Heart right ventricle (tissue), 16 donors: Measurements from ENCODE around the gene TMEM200B. TPM values are rescaled to one million over a fixed set of nuclear protein-coding genes. Genes with fewer than 3 reads are reported as not detected.

Source experiments
- ATAC-seq, 8 donors: fragments of 200-7000 bp; cut with Tn5 transposase; one replicate each; pipeline ENCODE4 v1.9.1; 2020; ENCODE audit warnings: mild to moderate bottlenecking in 8 of 8, moderate library complexity in 8 of 8, moderate number of reproducible peaks in 1 of 8
- DNase-seq, 2 donors: peaks; one replicate each; pipeline ENCODE4 v3.0.0-alpha.2; 2020
- H3K27ac ChIP-seq, 10 donors: fragments of 200-600 bp; sonication (generic) in 2 of 10; one replicate each; pipeline versions ENCODE4 v1.5.0 to v1.8.0; 2020 to 2022; ENCODE audit warnings: mild to moderate bottlenecking in 3 of 10
- H3K27me3 ChIP-seq, 7 donors: fragments of 200-600 bp; one replicate each; pipeline ENCODE4 v1.8.0; 2021 to 2022; ENCODE audit warnings: mild to moderate bottlenecking in 2 of 7
- H3K36me3 ChIP-seq, 9 donors: fragments of 200-600 bp; sonication (generic) in 1 of 9; one replicate each; pipeline versions ENCODE4 v1.5.0 to v1.8.0; 2020 to 2022; ENCODE audit warnings: mild to moderate bottlenecking in 2 of 9
- H3K4me1 ChIP-seq, 9 donors: fragments of 200-600 bp; sonication (generic) in 1 of 9; one replicate each; pipeline versions ENCODE4 v1.5.0 to v1.8.0; 2020 to 2022; ENCODE audit warnings: mild to moderate bottlenecking in 4 of 9
- H3K4me3 ChIP-seq, 10 donors: fragments of 200-600 bp; sonication (generic) in 2 of 10; one replicate each; pipeline versions ENCODE4 v1.5.0 to v1.8.0; 2020 to 2022; ENCODE audit warnings: mild to moderate bottlenecking in 7 of 10, moderate library complexity in 2 of 10
- H3K9me3 ChIP-seq, 11 donors: fragments of 200-600 bp in 10 of 11; sonication (generic) in 2 of 11; one replicate each; pipeline versions ENCODE4 v1.5.0 to v1.8.0; 2013 to 2022; ENCODE audit warnings: mild to moderate bottlenecking in 2 of 11, control low read depth in 1 of 11, moderate library complexity in 1 of 11
- WGBS, 2 donors: extraction: QIAGEN DNeasy Blood & Tissue Kit; methylation state at CpG; one replicate each; pipeline ENCODE4 v1.1.7; 2013; ENCODE audit warnings: inconsistent platforms in 1 of 2; 5-methylcytosine and 5-hydroxymethylcytosine counted together
- intact Hi-C, 10 donors: fragments of 100-400 bp; cut with DNase I; formaldehyde crosslinking; loops; one replicate each; pipeline versions ENCODE4 v1.11.1 to v1.14.2; 2022
- long read RNA-seq, 3 donors: library from polyadenylated mRNA; unstranded; transcript quantifications; one replicate each; pipeline ENCODE4 v2.0.0, GENCODE V29; 2020 to 2021
- polyA plus RNA-seq, 2 donors: library from polyadenylated mRNA; stranded (reverse); fragments of 200-250 nt; gene quantifications; one replicate each; pipeline ENCODE4 v1.2.3, GENCODE V29; 2013
- total RNA-seq, 10 donors: library from RNA; stranded (reverse); fragmentation: NEBNext Ultra II Directional in 3 of 10; extraction: Animal tissue kit (Norgen Biotek cat#: 25700) in 3 of 10; gene quantifications; one replicate each; pipeline versions ENCODE4 v1.2.1 to v1.2.4, GENCODE V29; 2021 to 2023
- TF ChIP-seq, protein P1 (sequence below), 9 donors: fragments of 200-600 bp; sonication (generic) in 2 of 9; IDR thresholded peaks; one replicate each; pipeline versions ENCODE4 v1.5.0 to v1.8.0; 2021 to 2022; ENCODE audit warnings: antibody characterized with exemption in 9 of 9, mild to moderate bottlenecking in 5 of 9, moderate library complexity in 1 of 9
- donor health status: Arrhythmogenic right ventricular cardiomyopathy.
- donor health status: ischemic (EF 13 %, LVEDD 7.1; RV severe dilation, severe dysfunction).
- donor health status: healthy with polysubstance abuse.
- donor health status: DM: no; HTN: yes; CAD: no.
- donor health status: DM: no; HTN: no; CAD: no.
- donor health status: ischemic (EF 25% LVEDD 6.9; RV normal size, moderate dysfunction).
- donor health status: ischemic (EF 25% LVEDD 5.7; RV mildly dilated, moderate dysfunction).
- donor health status: healthy.
- donor health status: DM: yes; HTN: yes; CAD: no.
- donor health status: Ischemic cardiomyopathy.
- donor health status: ischemic (EF 35%, LVEDD 5.7; RV mildly dilated, moderate dysfunction).
- donor health status: nonischemic (EF 11% LVEDD 7.7; RV severe dilation, severe dysfunction).
- donor health status: DM: yes; HTN: yes; CAD: no.
- donor health status: PGD.
- donor health status: ischemic (EF 29% LVEDD 5.4; RV normal size, mild dysfunction).
- donor health status: nonischemic (EF 23%, LVEDD 6.1; RV moderate dilation, normal function).

TMEM200B gene
- 1 to 10 TPM in 8 of 10 donors, under 1 TPM in 2; 0.79 to 2.2 (median 1.5) TPM for total RNA-seq
- 1 to 10 TPM; 1.8 to 3.3 TPM for polyA plus RNA-seq
- long read RNA-seq, donor 1, transcript TMEM200B-202 (2 exons, 2,501 nt): major isoform, 6 of 7 reads
- long read RNA-seq, donor 1, partial matches to known transcripts: 0 of 7 reads
- long read RNA-seq, donor 1, other reads (novel, unspliced or antisense): 1 of 7 reads
- long read RNA-seq, donor 2, partial matches to known transcripts: 0 of 5 reads
- long read RNA-seq, donor 2, other reads (novel, unspliced or antisense): 2 of 5 reads
- long read RNA-seq, donor 3: 0 reads

DNA sequence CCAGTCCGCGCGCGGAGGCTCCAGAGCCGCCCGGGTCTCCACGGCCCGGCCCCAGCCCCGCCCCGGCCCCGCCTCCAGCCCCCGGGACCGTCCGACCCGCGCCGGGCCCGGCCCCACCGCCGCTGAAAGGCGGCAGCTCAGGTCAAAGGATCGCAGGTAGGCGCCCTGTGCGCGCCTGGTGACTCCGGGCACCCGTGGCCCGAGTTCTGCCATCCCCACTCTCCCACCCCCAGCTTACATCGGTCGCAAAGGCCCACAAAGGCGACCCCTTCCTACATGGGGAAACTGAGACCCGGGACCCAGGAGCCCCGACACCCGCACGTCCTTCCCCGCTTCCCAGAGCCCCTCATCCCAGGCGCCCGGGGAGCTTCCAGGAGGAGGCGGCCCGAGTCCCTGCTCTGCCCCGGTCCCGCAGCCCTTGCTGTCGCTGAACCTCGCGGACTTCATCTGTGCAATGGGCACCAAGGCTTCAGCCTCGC, at the start of gene TMEM200B:
TSS of gene TMEM200B (minus strand) at position 17 of the 479 bp plus-strand sequence. CDS start 2,075 bp downstream, outside the sequence.
- WGBS, 2 donors: 0 to 1% methylated on average over 33 to 43 of the region's 46 CpGs
- peak; percentile 8 to 45 (median 32) for ATAC-seq
- peaks cover 8 to 36% (median 28%) of the 10 kb centered on the region in 9 donors for H3K4me1 ChIP-seq

DNA sequence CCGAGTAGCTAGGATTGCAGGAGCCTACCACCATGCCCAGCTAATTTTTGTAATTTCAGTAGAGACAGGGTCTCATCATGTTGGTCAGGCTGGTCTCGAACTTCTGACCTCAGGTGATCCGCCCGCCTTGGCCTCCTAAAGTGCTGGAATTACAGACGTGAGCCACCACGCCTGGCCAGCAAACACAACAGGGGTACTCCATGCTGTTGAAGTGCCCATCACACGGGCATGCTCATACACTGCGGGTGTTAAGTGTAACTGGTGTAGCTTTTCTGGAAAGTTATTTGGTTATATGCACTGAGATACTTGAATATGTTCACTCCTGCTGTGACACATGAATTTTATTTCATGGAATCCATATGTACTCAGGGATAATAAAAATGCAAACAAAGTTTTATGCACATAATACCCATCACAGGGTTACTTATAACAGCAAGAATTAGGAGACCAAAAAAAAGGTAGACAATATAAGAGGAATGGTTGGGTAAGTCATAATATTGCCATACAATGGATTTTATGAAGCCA, 48.8 kb upstream of the TMEM200B start:
- intact Hi-C loops: loop anchor here in 1 of 10 donors (10.0 kb wide), 1 partner anchor 48 kb away; the partner anchor contains the start of gene TMEM200B
- peaks cover 8 to 78% (median 52%) of the 10 kb centered on the region in 9 donors for H3K4me1 ChIP-seq
- no peak for ATAC-seq
- H3K9me3 ChIP-seq: no peaks in the 10 kb centered on the region
- no peak for DNase-seq
- TF ChIP-seq, protein P1, sequence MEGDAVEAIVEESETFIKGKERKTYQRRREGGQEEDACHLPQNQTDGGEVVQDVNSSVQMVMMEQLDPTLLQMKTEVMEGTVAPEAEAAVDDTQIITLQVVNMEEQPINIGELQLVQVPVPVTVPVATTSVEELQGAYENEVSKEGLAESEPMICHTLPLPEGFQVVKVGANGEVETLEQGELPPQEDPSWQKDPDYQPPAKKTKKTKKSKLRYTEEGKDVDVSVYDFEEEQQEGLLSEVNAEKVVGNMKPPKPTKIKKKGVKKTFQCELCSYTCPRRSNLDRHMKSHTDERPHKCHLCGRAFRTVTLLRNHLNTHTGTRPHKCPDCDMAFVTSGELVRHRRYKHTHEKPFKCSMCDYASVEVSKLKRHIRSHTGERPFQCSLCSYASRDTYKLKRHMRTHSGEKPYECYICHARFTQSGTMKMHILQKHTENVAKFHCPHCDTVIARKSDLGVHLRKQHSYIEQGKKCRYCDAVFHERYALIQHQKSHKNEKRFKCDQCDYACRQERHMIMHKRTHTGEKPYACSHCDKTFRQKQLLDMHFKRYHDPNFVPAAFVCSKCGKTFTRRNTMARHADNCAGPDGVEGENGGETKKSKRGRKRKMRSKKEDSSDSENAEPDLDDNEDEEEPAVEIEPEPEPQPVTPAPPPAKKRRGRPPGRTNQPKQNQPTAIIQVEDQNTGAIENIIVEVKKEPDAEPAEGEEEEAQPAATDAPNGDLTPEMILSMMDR (IDR thresholded peaks at IDR 0.05): no peak
- H3K4me3 ChIP-seq: no peak overlapping the region
- H3K27me3 ChIP-seq: no peaks in the 10 kb centered on the region
- H3K27ac ChIP-seq: no peak overlapping the region
- peaks cover 0 to 52% (median 0%) of the 10 kb centered on the region in 9 donors for H3K36me3 ChIP-seq
- WGBS, 2 donors: 88 to 91% methylated on average over 8 of the region's 8 CpGs

More for the DNA sequence above, at the start of gene TMEM200B:
- Histone ChIP-seq H3K27ac (peak within 1 kb of the TSS; percentile 81 to 97 (median 90)), H3K36me3 (peaks cover 0 to 3% (median 0%) of the 10 kb centered on the region in 9 donors), H3K27me3 (peaks cover 0 to 63% (median 18%) of the 10 kb centered on the region in 7 donors), H3K9me3 (no peaks in the 10 kb centered on the region), H3K4me3 (peak within 1 kb of the TSS; percentile 59 to 99 (median 70))
- TF ChIP-seq, protein P1 (IDR thresholded peaks at IDR 0.05): no peak
- peak in 1 of 2 donors; percentile 34 for DNase-seq
- intact Hi-C loops: loop anchor here in 6 of 10 donors (2.0 to 10.0 kb wide), 4 partner anchors 51 to 242 kb away; partner anchors contain the start of gene SRSF4 (in 5 of the 6)

DNA sequence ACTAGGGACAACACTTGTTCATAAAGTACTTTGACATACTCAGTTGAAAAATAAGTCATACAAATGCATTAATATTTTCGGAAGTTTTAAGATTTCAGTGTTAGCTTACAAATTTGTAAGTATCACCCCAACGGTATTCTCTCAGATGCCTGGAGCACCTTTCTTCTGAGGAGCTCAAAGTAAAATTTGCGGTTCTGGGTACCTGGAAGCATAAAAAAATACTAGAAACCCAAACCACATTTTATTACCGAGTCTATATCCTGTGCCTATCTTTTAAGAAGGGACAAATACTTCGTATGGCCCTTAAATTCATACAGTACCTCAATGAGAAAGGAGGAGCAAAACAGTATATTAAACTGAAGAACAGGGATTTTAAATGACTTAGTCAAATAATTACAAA, 47.8 kb upstream of the TMEM200B start:
- TF ChIP-seq, protein P1 (IDR thresholded peaks at IDR 0.05): no peak
- no peak overlapping the region for H3K4me3 ChIP-seq
- no peaks in the 10 kb centered on the region for H3K27me3 ChIP-seq
- DNase-seq (no peak), ATAC-seq (no peak)
- H3K9me3 ChIP-seq: no peaks in the 10 kb centered on the region
- peak overlapping the region in 1 of 10 donors; percentile 32 for H3K27ac ChIP-seq
- intact Hi-C loops: loop anchor here in 1 of 10 donors (10.0 kb wide), 1 partner anchor 47 kb away; the partner anchor contains the start of gene TMEM200B
- peaks cover 0 to 58% (median 2%) of the 10 kb centered on the region in 9 donors for H3K36me3 ChIP-seq
- 83 to 86% methylated on average over 5 of the region's 5 CpGs for WGBS, 2 donors
- peaks cover 6 to 74% (median 46%) of the 10 kb centered on the region in 9 donors for H3K4me1 ChIP-seq

DNA sequence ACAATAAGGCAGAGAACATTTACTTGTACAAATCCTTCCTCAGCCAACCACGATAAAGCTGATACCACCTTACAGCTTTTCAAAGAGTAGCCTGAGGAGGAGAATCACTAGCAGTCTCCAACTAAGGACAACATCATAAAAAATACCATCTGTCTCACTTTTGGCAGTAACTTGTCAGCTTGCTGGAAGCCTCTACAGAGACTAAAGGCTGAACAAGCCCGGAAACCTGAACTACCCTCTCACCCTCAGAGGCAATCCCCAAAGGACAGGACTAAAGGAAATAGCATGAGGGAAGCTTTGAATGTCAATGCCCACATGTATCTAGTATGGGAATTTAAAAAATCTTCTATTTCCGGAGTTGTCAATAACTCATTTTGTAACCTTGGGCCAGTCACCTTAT, 47.4 kb upstream of the TMEM200B start:
- H3K27ac ChIP-seq: peak overlapping the region in 2 of 10 donors; percentile 9 to 32
- H3K4me1 ChIP-seq: peaks cover 6 to 74% (median 45%) of the 10 kb centered on the region in 9 donors
- TF ChIP-seq, protein P1 (IDR thresholded peaks at IDR 0.05): no peak
- H3K4me3 ChIP-seq: no peak overlapping the region
- ATAC-seq (peak in 2 of 8 donors; percentile 9 to 44), DNase-seq (no peak)
- no peaks in the 10 kb centered on the region for H3K9me3 ChIP-seq
- WGBS, 2 donors: 28 to 34% methylated on average over 3 of the region's 3 CpGs
- H3K27me3 ChIP-seq: no peaks in the 10 kb centered on the region
- intact Hi-C loops: loop anchor here in 1 of 10 donors (10.0 kb wide), 1 partner anchor 46 kb away; the partner anchor contains the start of gene TMEM200B
- H3K36me3 ChIP-seq: peaks cover 0 to 62% (median 6%) of the 10 kb centered on the region in 9 donors
